ENCODE data around the gene CRY1. TPM values are rescaled to one million over a fixed set of nuclear protein-coding genes. Genes with fewer than 3 reads are reported as not detected.
"Not testable (repeated sequence)": the region's sequence is repeated elsewhere in the genome, so short reads cannot be mapped to it uniquely, and the experiment has no call there.

The CRY1 gene
- polyA plus RNA-seq, 2 of the 4 experiments (the other 2 are of a cell fraction): 15.8 to 26.1 TPM

- ChIA-PET CTCF (interaction anchor here (1.0 to 1.1 kb wide), 2 partner anchors 9 to 24 kb away, joined by 3 to 4 read pairs; no protein-coding TSS in a partner anchor), POLR2A (no interaction called here)
- DNase-seq (ENCODE audit: low read depth in 1 of 2, low spot score in 1 of 2) (no peak), FAIRE-seq (no peak), ATAC-seq (no peak)
- H3K4me3 ChIP-seq: no peak overlapping the region
- TF ChIP-seq MAFK (IDR thresholded peaks at IDR 0.05; ENCODE audit: partially characterized antibody) (no peak), HOXB5 (CRISPR knock-in tag; IDR thresholded peaks at IDR 0.05) (no peak), ATOH8 (CRISPR knock-in tag; IDR thresholded peaks at IDR 0.05; ENCODE audit: low read depth) (no peak), ZC3H11A (IDR thresholded peaks at IDR 0.05) (no peak)
- H3K4me2 ChIP-seq: no peak overlapping the region
- 0 out of 3 replicates have a peak, but pooled peaks cover 11% of the 10 kb centered on the region for H3K4me1 ChIP-seq
- no peak overlapping the region for H3K27ac ChIP-seq
- H3K9me3 ChIP-seq: peaks cover 11% of the 10 kb centered on the region
- whole genome bisulfite sequencing (ENCODE audit: missing lambda C conversion rate): 90% methylated on average over 6 of the region's 6 CpGs
Observed at GRCh38 chr12:107080299-107080698, 13.1 kb downstream of the CRY1 start.

GRCh38 chr12:107079172-107080011 is 14.0 kb downstream of the CRY1 start:
- H3K4me2 ChIP-seq: 0 out of 3 replicates have a peak overlapping the region, but pooled peaks have one; percentile 17
- peaks cover 11% of the 10 kb centered on the region for H3K9me3 ChIP-seq
- no peak overlapping the region for H3K4me3 ChIP-seq
- POLR2A ChIA-PET: no interaction called here
- CTCF ChIA-PET: interaction anchor here (0.8 to 1.2 kb wide), 6 partner anchors 8 to 522 kb away, joined by 3 to 6 read pairs (median 4); no protein-coding TSS in a partner anchor
- TF ChIP-seq RAD21 (conservative IDR thresholded peaks at IDR 0.05 in 1 of 2, IDR thresholded peaks at IDR 0.05 in 1 of 2): peak in 1 of 2 experiments; percentile 37; a peak in 2 of 5 replicates
- TF ChIP-seq, protein P1, sequence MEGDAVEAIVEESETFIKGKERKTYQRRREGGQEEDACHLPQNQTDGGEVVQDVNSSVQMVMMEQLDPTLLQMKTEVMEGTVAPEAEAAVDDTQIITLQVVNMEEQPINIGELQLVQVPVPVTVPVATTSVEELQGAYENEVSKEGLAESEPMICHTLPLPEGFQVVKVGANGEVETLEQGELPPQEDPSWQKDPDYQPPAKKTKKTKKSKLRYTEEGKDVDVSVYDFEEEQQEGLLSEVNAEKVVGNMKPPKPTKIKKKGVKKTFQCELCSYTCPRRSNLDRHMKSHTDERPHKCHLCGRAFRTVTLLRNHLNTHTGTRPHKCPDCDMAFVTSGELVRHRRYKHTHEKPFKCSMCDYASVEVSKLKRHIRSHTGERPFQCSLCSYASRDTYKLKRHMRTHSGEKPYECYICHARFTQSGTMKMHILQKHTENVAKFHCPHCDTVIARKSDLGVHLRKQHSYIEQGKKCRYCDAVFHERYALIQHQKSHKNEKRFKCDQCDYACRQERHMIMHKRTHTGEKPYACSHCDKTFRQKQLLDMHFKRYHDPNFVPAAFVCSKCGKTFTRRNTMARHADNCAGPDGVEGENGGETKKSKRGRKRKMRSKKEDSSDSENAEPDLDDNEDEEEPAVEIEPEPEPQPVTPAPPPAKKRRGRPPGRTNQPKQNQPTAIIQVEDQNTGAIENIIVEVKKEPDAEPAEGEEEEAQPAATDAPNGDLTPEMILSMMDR (IDR thresholded peaks at IDR 0.05): peak; percentile 49
- TF ChIP-seq RARB (CRISPR knock-in tag; IDR thresholded peaks at IDR 0.05): no peak
- TF ChIP-seq SMC3 (IDR thresholded peaks at IDR 0.05): peak; percentile 36; the same call in 1 of the 3 replicates
- TF ChIP-seq HEYL (CRISPR knock-in tag; IDR thresholded peaks at IDR 0.05): no peak
- WGBS (ENCODE audit: missing lambda C conversion rate): 70% methylated on average over 2 of the region's 2 CpGs
- DNase-seq (ENCODE audit: low read depth in 1 of 2, low spot score in 1 of 2) (peak; percentile 21 to 58), FAIRE-seq (no peak), ATAC-seq (peak; percentile 73 to 84; a peak in 5 of 6 replicates)
- H3K4me1 ChIP-seq: 0 out of 3 replicates have a peak, but pooled peaks cover 11% of the 10 kb centered on the region
- H3K27ac ChIP-seq: no peak overlapping the region

- WGBS (ENCODE audit: missing lambda C conversion rate): 84% methylated on average over 5 of the region's 5 CpGs
- CTCF ChIA-PET; ATAC-seq; H3K27ac ChIP-seq; H3K4me1 ChIP-seq; H3K4me3 ChIP-seq; POLR2A ChIA-PET; FAIRE-seq; H3K4me2 ChIP-seq; H3K9me3 ChIP-seq; DNase-seq (ENCODE audit: low read depth in 1 of 2, low spot score in 1 of 2): not testable (repeated sequence)
Observed at GRCh38 chr12:107073266-107073665, 20.1 kb downstream of the CRY1 start.

DNA sequence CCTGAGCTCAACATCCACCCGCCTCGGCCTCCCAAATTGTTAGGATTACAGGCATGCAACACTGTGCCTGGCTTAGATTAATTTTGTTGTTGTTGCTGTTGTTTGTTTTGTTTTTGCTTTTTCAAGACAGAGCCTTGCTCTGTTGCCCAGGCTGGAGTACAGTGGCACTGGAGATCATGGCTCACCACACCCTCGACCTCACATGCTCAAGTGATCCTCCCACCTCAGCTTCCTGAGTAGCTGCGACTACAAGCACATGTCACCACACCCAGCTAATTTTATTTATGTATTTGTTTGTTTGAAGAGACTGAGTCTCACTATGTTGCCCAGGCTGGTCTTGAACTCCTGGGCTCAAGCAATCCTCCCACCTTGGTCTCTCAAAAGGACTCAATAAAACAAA is 26.7 kb downstream of the CRY1 start:
- H3K4me2 ChIP-seq: no peak overlapping the region
- 79% methylated on average over 4 of the region's 4 CpGs for WGBS (ENCODE audit: missing lambda C conversion rate)
- FAIRE-seq: no peak
- DNase-seq (ENCODE audit: low read depth in 1 of 2, low spot score in 1 of 2): no peak
- no peak overlapping the region for H3K27ac ChIP-seq
- TF ChIP-seq ZSCAN20 (CRISPR knock-in tag; IDR thresholded peaks at IDR 0.05): no peak
- TF ChIP-seq CHD2 (IDR thresholded peaks at IDR 0.05; ENCODE audit: low read length, partially characterized antibody): no peak
- TF ChIP-seq REST (IDR thresholded peaks at IDR 0.05): no peak
- 0 out of 3 replicates have a peak, but pooled peaks cover 3% of the 10 kb centered on the region for H3K9me3 ChIP-seq
- CTCF ChIA-PET: interaction anchor here (0.6 kb wide), 1 partner anchor 88 kb away, joined by 3 read pairs; no protein-coding TSS in a partner anchor
- POLR2A ChIA-PET: no interaction called here
- H3K4me1 ChIP-seq: no peaks in the 10 kb centered on the region
- no peak for ATAC-seq
- no peak overlapping the region for H3K4me3 ChIP-seq
